ENCODE data around the gene TSPYL4.

DNA sequence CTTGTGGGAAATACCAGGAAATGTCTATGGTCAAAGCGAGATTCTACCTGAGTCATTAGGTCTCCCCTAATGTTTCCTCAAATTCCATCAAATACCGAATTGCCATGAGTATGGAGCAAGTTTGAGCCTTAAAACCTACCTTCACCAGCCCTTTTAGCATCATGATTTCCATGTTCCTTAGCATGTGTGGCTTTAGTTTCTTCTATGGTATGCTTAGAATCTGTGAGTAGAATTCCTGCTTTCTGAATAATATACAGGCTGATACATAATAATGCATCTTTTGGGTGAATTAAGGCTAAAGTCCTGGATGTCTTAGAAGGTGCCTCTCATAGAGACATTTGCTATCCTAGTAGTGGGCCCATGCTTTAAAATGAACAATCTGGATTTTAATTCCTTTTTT lies 32.0 kb downstream of the TSPYL4 start:
- TF ChIP-seq POLR2A (IDR thresholded peaks at IDR 0.05): no peak
- no peak for TF ChIP-seq CTCF (IDR thresholded peaks at IDR 0.05)
- TF ChIP-seq POLR2AphosphoS5 (IDR thresholded peaks at IDR 0.05): no peak
- TF ChIP-seq EP300 (IDR thresholded peaks at IDR 0.05): no peak
